ENCODE measurements around the gene ATP8B2.

Gene ATP8B2

GRCh38 chr1:154327466-154328317 is 2.4 kb downstream of the ATP8B2 start:
- no peak for TF ChIP-seq CTCF (conservative IDR thresholded peaks at IDR 0.05; ENCODE audit: low read depth, low read length)
- DNase-seq (ENCODE audit: low read depth) = no peak
- H3K4me3 ChIP-seq (ENCODE audit: low read depth, low read length) = peak overlapping the region; percentile 50

GRCh38 chr1:154328318-154329151 is 3.2 kb downstream of the ATP8B2 start:
- peak overlapping the region; percentile 50 for H3K4me3 ChIP-seq (ENCODE audit: low read depth, low read length)
- peak; percentile 59 for DNase-seq (ENCODE audit: low read depth)
- no peak for TF ChIP-seq CTCF (conservative IDR thresholded peaks at IDR 0.05; ENCODE audit: low read depth, low read length)

- peak overlapping the region; percentile 50 for H3K4me3 ChIP-seq (ENCODE audit: low read depth, low read length)
- peak; percentile 69 for TF ChIP-seq CTCF (conservative IDR thresholded peaks at IDR 0.05; ENCODE audit: low read depth, low read length)
- peak; percentile 84 for DNase-seq (ENCODE audit: low read depth)
Measured at GRCh38 chr1:154329152-154329521, 3.8 kb downstream of the ATP8B2 start.

GRCh38 chr1:154329551-154330131 is 4.3 kb downstream of the ATP8B2 start:
- no peak overlapping the region for H3K4me3 ChIP-seq (ENCODE audit: low read depth, low read length)
- TF ChIP-seq CTCF (conservative IDR thresholded peaks at IDR 0.05; ENCODE audit: low read depth, low read length) = no peak
- DNase-seq (ENCODE audit: low read depth) = no peak

- no peak for TF ChIP-seq CTCF (conservative IDR thresholded peaks at IDR 0.05; ENCODE audit: low read depth, low read length)
- no peak for DNase-seq (ENCODE audit: low read depth)
- no peak overlapping the region for H3K4me3 ChIP-seq (ENCODE audit: low read depth, low read length)
Measured at GRCh38 chr1:154330669-154331068, 5.3 kb downstream of the ATP8B2 start.

- no peak for TF ChIP-seq CTCF (conservative IDR thresholded peaks at IDR 0.05; ENCODE audit: low read depth, low read length)
- no peak for DNase-seq (ENCODE audit: low read depth)
- H3K4me3 ChIP-seq (ENCODE audit: low read depth, low read length) = no peak overlapping the region
Measured at GRCh38 chr1:154334079-154335024, 9.0 kb downstream of the ATP8B2 start.
